ENCODE measurements around the gene ZSWIM7. TPM values are rescaled to one million over a fixed set of nuclear protein-coding genes. Genes with fewer than 3 reads are reported as not detected.

The ZSWIM7 gene
- total and polyA plus RNA-seq, 2 experiments from 2014 or later: 12.4 to 29.1 TPM

DNA sequence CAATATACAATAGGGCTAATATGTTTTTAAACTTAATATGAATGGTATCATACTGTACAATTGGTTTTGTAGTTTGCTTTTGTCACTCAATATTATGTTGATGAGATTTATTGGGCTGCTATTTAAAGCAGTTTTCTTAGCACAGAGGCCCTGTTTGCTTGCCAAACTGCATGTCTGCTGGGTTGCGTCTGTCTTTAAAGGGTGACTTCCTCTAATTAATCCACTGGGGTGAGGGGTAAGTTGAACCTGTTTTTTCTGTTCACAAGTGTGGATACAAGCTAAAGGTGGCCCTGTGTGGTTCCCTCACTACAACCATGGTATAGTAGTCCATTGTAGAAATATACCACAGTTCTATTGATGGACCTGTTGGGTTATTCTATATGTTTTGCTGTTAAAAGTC is 19.8 kb upstream of the ZSWIM7 start:
- peaks cover 38% of the 10 kb centered on the region for H3K36me3 ChIP-seq (ENCODE audit: low read depth)
- no peaks in the 10 kb centered on the region for H3K9me2 ChIP-seq (ENCODE audit: insufficient read depth)
- in situ Hi-C loops (cut with MboI): no loop called here
- no peaks in the 10 kb centered on the region for H3K9me3 ChIP-seq (ENCODE audit: low read depth)
- peaks cover 97% of the 10 kb centered on the region for H3K79me2 ChIP-seq (ENCODE audit: insufficient read depth)
- TF ChIP-seq EZH2phosphoT487 (IDR thresholded peaks at IDR 0.05; ENCODE audit: insufficient read depth, low read depth) (no peak), EZH2 (IDR thresholded peaks at IDR 0.05; ENCODE audit: insufficient read depth, poor library complexity, severe bottlenecking) (no peak)
- no peaks in the 10 kb centered on the region for H4K20me1 ChIP-seq (ENCODE audit: insufficient read depth)
- H3K4me1 ChIP-seq (ENCODE audit: insufficient read depth): peaks cover 5% of the 10 kb centered on the region
- WGBS, 2 experiments (ENCODE audit: low coverage in 1 of 2, low lambda C conversion rate in 2 of 2, missing lambda C conversion rate in 2 of 2): 74 to 86% methylated on average over 1 of the region's 1 CpG
- H3K27ac ChIP-seq: no peak overlapping the region
- H3K4me3 ChIP-seq: no peak overlapping the region
- no peak overlapping the region for H3K4me2 ChIP-seq (ENCODE audit: unreplicated experiment)
- no peak for DNase-seq
- H3K9ac ChIP-seq: no peak overlapping the region
- no peaks in the 10 kb centered on the region for H3K27me3 ChIP-seq (replicated peaks; ENCODE audit: insufficient read depth)
- H2AFZ ChIP-seq: no peak overlapping the region
- H3F3A ChIP-seq (ENCODE audit: insufficient read depth): peaks cover 24% of the 10 kb centered on the region

DNA sequence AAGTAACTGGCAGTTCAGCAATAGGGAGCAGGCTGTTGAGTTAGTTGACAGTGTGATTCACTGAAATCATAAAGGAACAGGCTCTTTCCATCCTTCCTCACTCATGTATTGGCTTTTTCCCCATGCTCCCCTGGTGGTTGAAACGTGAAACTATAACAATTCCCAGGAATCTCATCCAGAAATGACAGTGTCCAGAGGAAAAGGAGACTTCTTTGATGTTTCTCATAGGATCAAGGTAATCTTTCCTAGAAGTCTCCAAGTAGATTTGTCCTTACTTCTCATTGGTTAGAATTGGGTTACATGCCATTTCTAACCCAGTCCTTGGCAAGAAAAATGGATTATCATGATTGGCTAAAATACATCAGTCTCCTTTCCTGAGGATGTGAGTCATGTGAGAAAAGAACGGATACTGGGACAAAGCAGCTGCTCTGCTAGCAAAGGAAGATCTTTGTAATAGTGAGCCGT is 14.5 kb upstream of the ZSWIM7 start:
- H3K9ac ChIP-seq: no peak overlapping the region
- H3K36me3 ChIP-seq (ENCODE audit: low read depth): peaks cover 21% of the 10 kb centered on the region
- H3K4me1 ChIP-seq (ENCODE audit: insufficient read depth): peaks cover 18% of the 10 kb centered on the region
- H3K79me2 ChIP-seq (ENCODE audit: insufficient read depth): peaks cover 73% of the 10 kb centered on the region
- no peaks in the 10 kb centered on the region for H4K20me1 ChIP-seq (ENCODE audit: insufficient read depth)
- no peaks in the 10 kb centered on the region for H3K27me3 ChIP-seq (replicated peaks; ENCODE audit: insufficient read depth)
- peak overlapping the region; percentile 38 for H3K27ac ChIP-seq
- no peaks in the 10 kb centered on the region for H3K9me3 ChIP-seq (ENCODE audit: low read depth)
- peak overlapping the region; percentile 1 for H3K4me2 ChIP-seq (ENCODE audit: unreplicated experiment)
- H3K4me3 ChIP-seq: no peak overlapping the region
- in situ Hi-C loops (cut with MboI): no loop called here
- peaks cover 35% of the 10 kb centered on the region for H3F3A ChIP-seq (ENCODE audit: insufficient read depth)
- WGBS, 2 experiments (ENCODE audit: low coverage in 1 of 2, low lambda C conversion rate in 2 of 2, missing lambda C conversion rate in 2 of 2): 29 to 35% methylated on average over 3 of the region's 3 CpGs
- DNase-seq: peak; percentile 80
- no peak overlapping the region for H2AFZ ChIP-seq
- no peak for TF ChIP-seq EZH2phosphoT487 (IDR thresholded peaks at IDR 0.05; ENCODE audit: insufficient read depth, low read depth)
- no peak for TF ChIP-seq EZH2 (IDR thresholded peaks at IDR 0.05; ENCODE audit: insufficient read depth, poor library complexity, severe bottlenecking)
- no peaks in the 10 kb centered on the region for H3K9me2 ChIP-seq (ENCODE audit: insufficient read depth)

DNA sequence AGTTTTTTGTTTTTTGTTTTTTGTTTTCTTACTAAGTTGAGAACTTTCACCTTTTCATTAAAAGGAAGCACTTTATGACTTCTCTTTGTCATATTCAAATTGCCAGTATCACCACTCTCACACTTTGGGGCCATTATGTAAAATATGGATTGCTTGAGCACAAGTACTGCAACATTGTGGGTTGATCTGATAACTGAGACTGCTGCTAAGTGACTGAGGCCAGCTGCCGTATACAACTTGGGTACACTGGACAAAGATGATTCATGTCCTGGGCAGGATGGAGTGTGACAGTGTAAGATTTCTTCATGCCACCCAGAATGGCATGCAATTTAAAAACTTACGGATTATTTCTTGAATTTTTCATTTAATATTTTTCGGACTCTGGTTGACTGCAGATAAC is 7.9 kb upstream of the ZSWIM7 start:
- Histone ChIP-seq H3K4me3 (no peak overlapping the region), H3K4me2 (ENCODE audit: unreplicated experiment) (no peak overlapping the region), H3K27me3 (replicated peaks; ENCODE audit: insufficient read depth) (no peaks in the 10 kb centered on the region), H3K27ac (no peak overlapping the region), H3K4me1 (ENCODE audit: insufficient read depth) (peaks cover 3% of the 10 kb centered on the region; the same call in 1 of the 2 replicates), H3K36me3 (ENCODE audit: low read depth) (peaks cover 50% of the 10 kb centered on the region), H2AFZ (no peak overlapping the region), H3K9me2 (ENCODE audit: insufficient read depth) (no peaks in the 10 kb centered on the region), H3F3A (ENCODE audit: insufficient read depth) (peaks cover 6% of the 10 kb centered on the region; the same call in 1 of the 2 replicates), H3K79me2 (ENCODE audit: insufficient read depth) (peaks cover 23% of the 10 kb centered on the region), H4K20me1 (ENCODE audit: insufficient read depth) (no peaks in the 10 kb centered on the region), H3K9me3 (ENCODE audit: low read depth) (no peaks in the 10 kb centered on the region), H3K9ac (no peak overlapping the region)
- DNase-seq: no peak
- 86 to 89% methylated on average over 3 of the region's 3 CpGs for WGBS, 2 experiments (ENCODE audit: low coverage in 1 of 2, low lambda C conversion rate in 2 of 2, missing lambda C conversion rate in 2 of 2)
- in situ Hi-C loops (cut with MboI): no loop called here
- TF ChIP-seq EZH2 (IDR thresholded peaks at IDR 0.05; ENCODE audit: insufficient read depth, poor library complexity, severe bottlenecking) (no peak), EZH2phosphoT487 (IDR thresholded peaks at IDR 0.05; ENCODE audit: insufficient read depth, low read depth) (no peak)

DNA sequence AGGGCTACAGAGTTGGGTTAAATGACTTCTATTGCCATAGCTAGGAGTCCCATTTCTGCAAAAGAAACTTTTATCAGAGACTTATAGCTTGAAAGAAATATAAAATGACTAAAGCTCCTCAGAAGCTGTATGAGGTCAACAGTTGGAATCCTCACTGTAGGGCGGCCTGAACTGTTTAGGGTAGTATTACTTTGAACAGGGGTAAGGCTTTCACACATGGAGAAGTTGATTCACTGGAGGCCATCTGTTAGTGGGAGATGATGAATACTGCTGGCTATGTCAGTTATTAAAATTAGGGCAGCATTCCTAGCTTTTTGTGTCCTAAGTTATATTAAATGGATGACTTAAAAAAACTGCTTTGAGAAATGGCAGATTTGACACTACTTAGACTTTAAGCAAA is 6.1 kb upstream of the ZSWIM7 start:
- Histone ChIP-seq H3K9me2 (ENCODE audit: insufficient read depth) (no peaks in the 10 kb centered on the region), H3F3A (ENCODE audit: insufficient read depth) (no peaks in the 10 kb centered on the region; the same call in none of the 2 replicates), H4K20me1 (ENCODE audit: insufficient read depth) (no peaks in the 10 kb centered on the region; the same call in 1 of the 2 replicates), H3K79me2 (ENCODE audit: insufficient read depth) (peaks cover 28% of the 10 kb centered on the region), H3K27me3 (replicated peaks; ENCODE audit: insufficient read depth) (no peaks in the 10 kb centered on the region), H3K36me3 (ENCODE audit: low read depth) (peaks cover 63% of the 10 kb centered on the region), H3K9me3 (ENCODE audit: low read depth) (no peaks in the 10 kb centered on the region), H3K4me1 (ENCODE audit: insufficient read depth) (peaks cover 8% of the 10 kb centered on the region; the same call in 1 of the 2 replicates), H3K4me3 (no peak overlapping the region), H3K9ac (no peak overlapping the region), H2AFZ (no peak overlapping the region), H3K4me2 (ENCODE audit: unreplicated experiment) (no peak overlapping the region), H3K27ac (no peak overlapping the region)
- WGBS, 2 experiments (ENCODE audit: low coverage in 1 of 2, low lambda C conversion rate in 2 of 2, missing lambda C conversion rate in 2 of 2): 80 to 97% methylated on average over 1 of the region's 1 CpG
- no peak for DNase-seq
- TF ChIP-seq EZH2 (IDR thresholded peaks at IDR 0.05; ENCODE audit: insufficient read depth, poor library complexity, severe bottlenecking) (no peak), EZH2phosphoT487 (IDR thresholded peaks at IDR 0.05; ENCODE audit: insufficient read depth, low read depth) (no peak)
- in situ Hi-C loops (cut with MboI): no loop called here
